KMS-11 (cell line): ENCODE measurements around the gene LRRC8D.

Experiments used
- H2AFZ ChIP-seq: fragments of 200-600 bp; sonication (generic); 2 replicates; pipeline ENCODE4 v1.6.1; 2016; ENCODE audit warnings: antibody characterized with exemption, mixed run types, low read depth
- H3K27ac ChIP-seq: fragments of 200-600 bp; sonication (generic); 2 replicates; pipeline ENCODE4 v1.6.1; 2016; ENCODE audit warnings: mild to moderate bottlenecking, mixed run types
- H3K27me3 ChIP-seq: fragments of 200-600 bp; sonication (generic); 2 replicates; pipeline ENCODE4 v1.6.1; 2017; ENCODE audit warnings: mild to moderate bottlenecking, low read depth, mixed run types, moderate library complexity; ENCODE audit not compliant: insufficient read depth
- H3K36me3 ChIP-seq: fragments of 200-600 bp; sonication (generic); 2 replicates; pipeline ENCODE4 v1.6.1; 2017; ENCODE audit warnings: mild to moderate bottlenecking, mixed run types; ENCODE audit not compliant: insufficient read depth
- H3K4me1 ChIP-seq: fragments of 200-600 bp; sonication (generic); 2 replicates; pipeline ENCODE4 v1.6.1; 2016; ENCODE audit warnings: mild to moderate bottlenecking, low read depth, mixed run types; ENCODE audit not compliant: poor library complexity, severe bottlenecking
- H3K4me2 ChIP-seq: fragments of 200-600 bp; sonication (generic); 2 replicates; pipeline ENCODE4 v1.7.0; 2016; ENCODE audit warnings: mild to moderate bottlenecking, mixed run types
- H3K4me3 ChIP-seq: fragments of 200-600 bp; sonication (generic); IDR thresholded peaks from 2 replicates; pipeline ENCODE4 v1.6.1; 2017; ENCODE audit warnings: low read depth, low read length, mixed read lengths; ENCODE audit not compliant: insufficient read depth
- H3K79me2 ChIP-seq: fragments of 200-600 bp; sonication (generic); 2 replicates; pipeline ENCODE4 v1.6.1; 2016; ENCODE audit warnings: low read depth, mixed run types; ENCODE audit not compliant: insufficient read depth
- H3K9ac ChIP-seq: fragments of 200-600 bp; sonication (generic); 2 replicates; pipeline ENCODE4 v1.6.1; 2016; ENCODE audit warnings: mild to moderate bottlenecking, mixed run types
- H4K20me1 ChIP-seq: fragments of 200-600 bp; sonication (generic); 2 replicates; pipeline ENCODE4 v1.6.1; 2016; ENCODE audit warnings: mild to moderate bottlenecking, mixed run types; ENCODE audit not compliant: insufficient read depth
- CTCF ChIP-seq: fragments of 200-600 bp; sonication (generic); conservative IDR thresholded peaks from 2 replicates; pipeline ENCODE4 v1.6.1; 2017; ENCODE audit warnings: low read depth, mild to moderate bottlenecking, antibody characterized with exemption, low read length, moderate library complexity, mixed read lengths

Gene LRRC8D

DNA sequence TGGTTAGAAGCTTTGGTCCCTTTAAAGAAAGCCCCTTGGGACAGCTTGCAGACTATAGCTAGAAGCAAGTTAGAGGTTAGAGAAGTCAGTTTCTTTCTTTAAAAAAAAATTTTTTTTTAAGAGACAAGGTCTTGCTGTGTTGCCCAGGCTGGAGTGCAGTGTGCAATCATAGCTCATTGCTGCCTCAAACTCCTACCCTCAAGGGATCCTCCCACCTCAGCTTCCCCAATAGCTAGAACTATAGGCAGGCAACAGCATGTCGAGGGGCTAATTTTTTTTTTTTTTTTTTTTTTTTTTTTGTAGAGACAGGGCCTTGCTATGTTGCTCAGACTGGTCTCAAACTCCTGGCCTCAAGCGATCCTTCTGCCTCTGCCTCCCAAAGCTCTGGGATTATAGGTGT lies 129.9 kb downstream of the LRRC8D start:
- H3K4me2 ChIP-seq, result no peak overlapping the region
- no peaks in the 10 kb centered on the region for H3K79me2 ChIP-seq
- H3K27me3 ChIP-seq, result no peaks in the 10 kb centered on the region
- H3K4me3 ChIP-seq, result no peak overlapping the region
- no peaks in the 10 kb centered on the region for H3K36me3 ChIP-seq
- H3K9ac ChIP-seq, result no peak overlapping the region
- no peak for TF ChIP-seq CTCF
- H3K4me1 ChIP-seq, result peaks cover 13% of the 10 kb centered on the region
- no peak overlapping the region for H2AFZ ChIP-seq
- H4K20me1 ChIP-seq, result no peaks in the 10 kb centered on the region
- H3K27ac ChIP-seq, result no peak overlapping the region

- H3K4me2 ChIP-seq, result no peak overlapping the region
- no peak overlapping the region for H2AFZ ChIP-seq
- no peak overlapping the region for H3K9ac ChIP-seq
- H3K27me3 ChIP-seq, result no peaks in the 10 kb centered on the region
- no peaks in the 10 kb centered on the region for H3K79me2 ChIP-seq
- H3K36me3 ChIP-seq, result no peaks in the 10 kb centered on the region
- TF ChIP-seq CTCF, result no peak
- H3K27ac ChIP-seq, result no peak overlapping the region
- H4K20me1 ChIP-seq, result no peaks in the 10 kb centered on the region
- H3K4me3 ChIP-seq, result no peak overlapping the region
- peaks cover 13% of the 10 kb centered on the region for H3K4me1 ChIP-seq
Measured at GRCh38 chr1:89951766-89952604, 131.2 kb downstream of the LRRC8D start.

- no peak for TF ChIP-seq CTCF
- no peak overlapping the region for H3K4me3 ChIP-seq
- H3K36me3 ChIP-seq, result no peaks in the 10 kb centered on the region
- H3K4me2 ChIP-seq, result no peak overlapping the region
- no peaks in the 10 kb centered on the region for H3K79me2 ChIP-seq
- H2AFZ ChIP-seq, result no peak overlapping the region; the same call in 1 of the 2 replicates
- no peaks in the 10 kb centered on the region for H3K27me3 ChIP-seq
- H3K4me1 ChIP-seq, result peaks cover 13% of the 10 kb centered on the region
- no peak overlapping the region for H3K9ac ChIP-seq
- no peak overlapping the region for H3K27ac ChIP-seq
- H4K20me1 ChIP-seq, result no peaks in the 10 kb centered on the region
Measured at GRCh38 chr1:89952605-89953130, 131.8 kb downstream of the LRRC8D start.

DNA sequence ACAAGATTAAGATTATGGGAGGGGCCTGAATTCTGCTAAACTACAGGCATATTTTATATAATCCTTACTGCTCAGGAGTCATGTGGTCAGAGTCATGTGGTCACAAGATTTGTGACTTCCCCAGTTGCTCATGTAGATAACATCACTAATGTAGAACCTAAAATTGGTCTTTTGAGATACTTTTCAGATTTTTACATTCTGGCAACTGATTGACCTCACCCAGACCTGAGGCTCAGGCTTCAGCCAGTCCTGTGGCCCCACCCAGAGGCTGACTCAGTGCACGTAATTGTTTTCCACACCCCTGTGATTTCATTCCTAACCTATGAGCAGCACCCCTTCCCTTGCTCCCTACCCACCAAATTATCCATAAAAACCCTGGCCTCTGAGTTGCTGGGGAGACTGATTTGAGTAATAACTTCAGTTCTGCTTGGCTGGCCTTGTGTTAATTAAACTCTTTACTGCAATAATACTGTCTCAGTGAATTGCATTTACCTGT lies 132.3 kb downstream of the LRRC8D start:
- Histone ChIP-seq H3K4me3 (no peak overlapping the region), H4K20me1 (no peaks in the 10 kb centered on the region), H3K9ac (no peak overlapping the region), H3K27me3 (no peaks in the 10 kb centered on the region), H3K27ac (no peak overlapping the region), H3K4me2 (no peak overlapping the region), H3K79me2 (no peaks in the 10 kb centered on the region), H3K4me1 (peaks cover 13% of the 10 kb centered on the region), H3K36me3 (no peaks in the 10 kb centered on the region), H2AFZ (no peak overlapping the region; the same call in 1 of the 2 replicates)
- TF ChIP-seq CTCF, result no peak
